Measurements from ENCODE around the gene THRB.
"Not testable (repeated sequence)": the region's sequence is repeated elsewhere in the genome, so short reads cannot be mapped to it uniquely, and the experiment has no call there.

Gene THRB

GRCh38 chr3:24426896-24427295 lies 67.8 kb downstream of the THRB start:
- no peak for DNase-seq (ENCODE audit: low read depth)
- TF ChIP-seq, protein P1, sequence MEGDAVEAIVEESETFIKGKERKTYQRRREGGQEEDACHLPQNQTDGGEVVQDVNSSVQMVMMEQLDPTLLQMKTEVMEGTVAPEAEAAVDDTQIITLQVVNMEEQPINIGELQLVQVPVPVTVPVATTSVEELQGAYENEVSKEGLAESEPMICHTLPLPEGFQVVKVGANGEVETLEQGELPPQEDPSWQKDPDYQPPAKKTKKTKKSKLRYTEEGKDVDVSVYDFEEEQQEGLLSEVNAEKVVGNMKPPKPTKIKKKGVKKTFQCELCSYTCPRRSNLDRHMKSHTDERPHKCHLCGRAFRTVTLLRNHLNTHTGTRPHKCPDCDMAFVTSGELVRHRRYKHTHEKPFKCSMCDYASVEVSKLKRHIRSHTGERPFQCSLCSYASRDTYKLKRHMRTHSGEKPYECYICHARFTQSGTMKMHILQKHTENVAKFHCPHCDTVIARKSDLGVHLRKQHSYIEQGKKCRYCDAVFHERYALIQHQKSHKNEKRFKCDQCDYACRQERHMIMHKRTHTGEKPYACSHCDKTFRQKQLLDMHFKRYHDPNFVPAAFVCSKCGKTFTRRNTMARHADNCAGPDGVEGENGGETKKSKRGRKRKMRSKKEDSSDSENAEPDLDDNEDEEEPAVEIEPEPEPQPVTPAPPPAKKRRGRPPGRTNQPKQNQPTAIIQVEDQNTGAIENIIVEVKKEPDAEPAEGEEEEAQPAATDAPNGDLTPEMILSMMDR (IDR thresholded peaks at IDR 0.05; ENCODE audit: low read length, missing control alignments) = no peak
- H3K4me3 ChIP-seq (replicated peaks; ENCODE audit: low read depth, low read length) = no peak overlapping the region

- not testable (repeated sequence) for DNase-seq (ENCODE audit: low read depth); H3K4me3 ChIP-seq (replicated peaks; ENCODE audit: low read depth, low read length)
These were observed 73.8 kb downstream of the THRB start for GRCh38 chr3:24420829-24421228.

GRCh38 chr3:24420224-24420623 lies 74.4 kb downstream of the THRB start:
- no peak overlapping the region for H3K4me3 ChIP-seq (replicated peaks; ENCODE audit: low read depth, low read length)
- TF ChIP-seq, protein P1 (IDR thresholded peaks at IDR 0.05; ENCODE audit: low read length, missing control alignments) = no peak
- no peak for DNase-seq (ENCODE audit: low read depth)

DNA sequence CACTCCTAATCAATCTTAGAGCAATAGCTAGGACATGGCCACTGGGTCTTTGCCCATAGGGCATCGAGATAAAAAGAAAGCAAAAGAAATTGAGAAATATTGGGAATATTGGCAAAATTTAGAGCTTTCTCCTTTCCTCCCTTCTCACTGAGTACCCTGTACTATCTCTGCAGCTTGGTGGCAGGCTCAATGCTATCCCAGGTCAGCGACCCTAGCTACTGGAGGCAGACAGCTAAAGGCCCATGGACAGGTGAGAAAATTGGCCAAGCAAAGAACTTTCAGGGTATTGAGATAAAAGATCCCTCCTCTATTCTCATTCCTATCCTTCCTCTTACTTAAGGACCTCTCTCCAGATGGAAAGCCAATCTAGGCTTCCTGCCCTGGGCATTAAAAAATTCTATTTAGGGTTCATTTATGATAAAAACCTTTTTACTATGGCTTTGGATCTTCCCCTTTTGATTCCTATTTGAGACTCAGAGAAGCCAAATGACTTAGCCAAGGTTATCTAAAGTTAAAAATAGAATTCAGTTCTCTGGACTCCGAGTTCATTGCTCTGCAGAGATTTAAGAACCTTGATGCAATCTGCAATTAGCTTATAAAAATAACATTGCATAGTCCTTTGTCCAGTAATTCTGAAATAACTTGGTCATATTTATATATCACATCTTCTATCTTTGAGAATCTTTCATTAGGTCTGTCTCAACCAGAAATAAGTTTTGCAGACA lies 75.4 kb downstream of the THRB start:
- TF ChIP-seq, protein P1 (IDR thresholded peaks at IDR 0.05; ENCODE audit: low read length, missing control alignments) = no peak
- no peak overlapping the region for H3K4me3 ChIP-seq (replicated peaks; ENCODE audit: low read depth, low read length)
- no peak for DNase-seq (ENCODE audit: low read depth)

DNA sequence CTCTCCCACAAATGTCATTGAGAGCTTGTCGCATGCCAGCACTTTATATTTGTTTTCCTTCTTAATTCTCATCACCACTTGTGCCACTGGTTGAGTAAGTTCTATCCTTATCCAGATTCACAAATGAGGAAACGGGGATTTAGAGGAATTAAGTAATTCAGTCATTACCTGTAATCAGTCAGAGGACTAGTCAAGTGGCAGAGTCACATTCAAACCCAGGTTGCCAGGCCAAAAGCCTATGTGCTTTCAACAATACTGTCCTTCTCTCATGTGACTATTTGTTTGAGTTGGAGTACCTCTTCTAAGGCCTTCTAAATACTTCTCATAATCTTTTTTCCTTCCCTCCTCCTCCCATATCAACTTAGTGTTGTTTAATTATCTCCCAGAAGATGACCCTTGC lies 76.9 kb downstream of the THRB start:
- TF ChIP-seq, protein P1 (IDR thresholded peaks at IDR 0.05; ENCODE audit: low read length, missing control alignments) = no peak
- H3K4me3 ChIP-seq (replicated peaks; ENCODE audit: low read depth, low read length) = no peak overlapping the region
- DNase-seq (ENCODE audit: low read depth) = no peak

DNA sequence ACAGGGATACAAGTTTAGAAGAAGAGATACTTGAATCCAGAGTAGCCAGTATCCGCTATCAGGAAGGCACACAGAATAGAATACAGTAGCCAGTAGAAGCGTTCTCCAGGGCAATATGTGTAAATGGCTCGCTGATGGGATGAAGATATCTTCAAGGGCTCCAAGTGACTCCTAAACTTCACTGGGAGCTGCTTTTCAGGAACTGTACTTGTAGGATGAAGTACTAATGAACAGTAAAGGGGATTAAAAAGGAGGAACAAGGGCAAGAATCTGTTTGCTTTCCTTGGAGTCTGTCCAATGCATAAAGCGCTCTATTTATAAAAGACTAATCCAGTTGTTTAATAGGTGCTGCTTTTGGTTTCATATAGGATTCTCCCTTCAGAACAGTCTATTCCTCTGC lies 78.4 kb downstream of the THRB start:
- H3K4me3 ChIP-seq (replicated peaks; ENCODE audit: low read depth, low read length) = no peak overlapping the region
- no peak for DNase-seq (ENCODE audit: low read depth)
- TF ChIP-seq, protein P1 (IDR thresholded peaks at IDR 0.05; ENCODE audit: low read length, missing control alignments) = no peak

DNA sequence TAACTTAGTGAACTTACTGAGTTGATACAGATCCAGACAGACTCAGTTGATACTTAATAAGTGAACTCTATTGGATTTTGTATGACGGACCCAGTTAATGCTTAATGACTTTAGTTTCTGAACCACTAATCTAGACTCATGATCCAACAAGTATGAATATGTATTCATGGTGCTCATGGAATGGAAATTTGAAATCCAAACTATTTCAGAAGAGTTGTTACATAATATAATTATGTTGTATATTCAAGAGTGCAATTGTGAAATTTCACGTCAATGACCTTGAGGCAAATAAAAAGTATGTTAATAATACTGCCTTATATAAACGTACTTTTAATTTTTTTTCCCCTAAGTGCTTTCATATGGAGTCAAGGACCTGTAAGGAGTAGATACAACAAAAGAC lies 78.8 kb downstream of the THRB start:
- no peak for DNase-seq (ENCODE audit: low read depth)
- TF ChIP-seq, protein P1 (IDR thresholded peaks at IDR 0.05; ENCODE audit: low read length, missing control alignments) = no peak

DNA sequence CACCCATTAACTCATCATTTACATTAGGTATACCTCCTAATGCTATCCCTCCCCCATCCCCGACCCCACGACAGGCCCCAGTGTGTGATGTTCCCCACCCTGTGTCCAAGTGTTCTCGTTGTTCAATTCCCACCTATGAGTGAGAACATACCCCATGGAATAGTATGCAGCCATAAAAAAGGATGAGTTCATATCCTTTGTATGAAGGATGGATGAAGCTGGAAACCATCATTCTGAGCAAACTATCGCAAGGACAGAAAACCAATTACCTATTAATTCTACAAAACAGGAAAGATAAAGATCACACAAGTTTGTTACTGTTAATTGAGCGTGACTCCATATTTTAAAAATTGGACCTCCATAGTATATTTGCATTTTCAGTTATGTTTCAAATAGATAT lies 81.0 kb downstream of the THRB start:
- not testable (repeated sequence) for H3K4me3 ChIP-seq (replicated peaks; ENCODE audit: low read depth, low read length); DNase-seq (ENCODE audit: low read depth)

More for the DNA sequence above, 78.8 kb downstream of the THRB start:
- H3K4me3 ChIP-seq (replicated peaks; ENCODE audit: low read depth, low read length) = no peak overlapping the region

Data from fibroblast of pulmonary artery (primary cell).